NCI-H187 treated with DMSO at 0.1 percent for 48 hours (cell line): ENCODE measurements around the gene STMN3.
"Not testable (repeated sequence)": the region's sequence is repeated elsewhere in the genome, so short reads cannot be mapped to it uniquely, and the experiment has no call there.

ENCODE experiments used
- DNase-seq: peaks from one replicate; lab custom pipeline; 2025; lab: John Stamatoyannopoulos, UW

Gene STMN3

DNA sequence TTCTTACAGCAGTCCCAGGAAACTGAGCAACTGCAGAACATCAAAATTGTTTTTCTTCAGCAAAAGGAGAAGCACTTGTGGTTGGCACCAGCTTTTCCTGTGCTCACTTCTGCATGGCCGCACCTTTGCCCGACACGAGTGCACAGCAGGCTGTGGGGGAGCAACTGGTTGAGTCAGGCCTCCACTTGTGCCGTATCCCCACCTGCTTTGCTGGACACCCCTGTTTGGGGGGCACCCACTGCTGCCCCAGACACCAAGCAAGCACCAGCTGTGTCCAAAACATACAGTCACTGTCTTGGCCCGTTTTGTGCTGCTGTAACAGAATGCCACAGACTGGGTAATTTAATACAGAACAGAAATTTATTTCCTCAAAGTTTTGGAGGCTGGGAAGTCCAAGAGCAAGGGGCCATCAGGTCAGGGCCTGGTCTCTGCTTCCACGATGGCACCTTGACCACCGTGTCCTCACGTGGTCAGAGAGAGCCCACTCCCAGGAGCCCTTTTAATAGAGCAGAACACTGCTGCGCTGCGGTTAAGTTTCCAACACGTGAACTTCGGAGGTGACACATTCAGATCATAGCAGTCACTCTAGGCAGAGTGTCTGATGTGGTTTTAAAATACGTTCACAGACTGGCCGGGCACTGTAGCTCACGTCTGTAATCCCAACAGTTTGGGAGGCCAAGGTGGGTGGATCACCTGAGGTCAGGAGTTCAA lies 17.6 kb downstream of the STMN3 start:
- no peak for DNase-seq

- DNase-seq = no peak
These were observed 19.5 kb downstream of the STMN3 start for GRCh38 chr20:63633732-63634131.

- DNase-seq = not testable (repeated sequence)
These were observed 21.8 kb downstream of the STMN3 start for GRCh38 chr20:63631426-63631825.

DNA sequence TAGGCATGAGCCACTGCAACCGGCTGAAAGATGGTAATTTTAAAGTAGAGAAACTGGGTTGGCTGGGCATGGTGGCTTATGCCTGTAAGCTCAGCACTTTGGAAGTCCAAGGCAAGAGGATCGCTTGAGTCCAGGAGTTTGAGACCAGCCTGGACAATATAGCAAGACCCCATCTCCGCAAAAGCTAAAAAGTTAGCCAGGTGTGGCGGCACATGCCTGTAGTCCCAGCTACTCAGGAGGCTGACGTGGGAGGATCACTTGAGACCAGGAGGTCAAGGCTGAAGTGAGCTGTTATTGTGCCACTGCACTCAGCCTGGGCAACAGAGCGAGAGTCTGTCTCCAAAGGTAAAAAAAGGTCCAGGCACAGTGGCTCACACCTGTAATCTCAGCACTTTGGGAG lies 22.3 kb downstream of the STMN3 start:
- DNase-seq = not testable (repeated sequence)

GRCh38 chr20:63628246-63628975 lies 24.8 kb downstream of the STMN3 start:
- DNase-seq = peak; percentile 13

- no peak for DNase-seq
These were observed 25.4 kb downstream of the STMN3 start for GRCh38 chr20:63627751-63628245.

DNA sequence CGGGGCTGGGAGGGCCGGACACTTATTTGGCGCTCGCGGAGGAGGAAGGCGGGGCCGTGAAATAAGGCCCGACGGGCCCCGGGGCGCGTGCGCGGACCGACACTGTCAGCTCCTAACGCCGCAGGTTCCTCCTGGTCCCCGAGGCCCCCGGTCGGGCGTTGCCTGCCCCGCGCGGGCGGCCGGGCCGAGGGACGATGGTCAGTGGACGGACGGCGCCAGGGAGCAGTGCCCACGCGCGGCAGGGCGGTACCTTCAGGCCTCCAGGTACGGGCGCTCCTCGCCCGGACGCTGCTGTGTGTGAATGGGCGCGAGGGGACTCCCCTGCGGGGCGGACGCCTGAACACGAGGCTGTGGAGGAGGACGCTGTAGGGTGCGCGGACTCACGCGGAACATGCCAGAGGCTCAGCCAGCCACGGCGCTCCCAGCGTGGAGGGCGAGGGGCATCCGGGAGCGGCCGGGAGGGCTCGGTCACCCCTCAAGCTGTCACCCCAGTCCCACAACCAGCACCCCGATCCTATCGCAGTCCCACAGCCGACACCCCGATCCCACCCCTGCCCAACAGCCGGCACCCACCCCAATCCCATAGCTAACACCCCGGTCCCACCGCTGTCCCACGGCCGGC lies 26.0 kb downstream of the STMN3 start:
- peak; percentile 55 for DNase-seq

DNA sequence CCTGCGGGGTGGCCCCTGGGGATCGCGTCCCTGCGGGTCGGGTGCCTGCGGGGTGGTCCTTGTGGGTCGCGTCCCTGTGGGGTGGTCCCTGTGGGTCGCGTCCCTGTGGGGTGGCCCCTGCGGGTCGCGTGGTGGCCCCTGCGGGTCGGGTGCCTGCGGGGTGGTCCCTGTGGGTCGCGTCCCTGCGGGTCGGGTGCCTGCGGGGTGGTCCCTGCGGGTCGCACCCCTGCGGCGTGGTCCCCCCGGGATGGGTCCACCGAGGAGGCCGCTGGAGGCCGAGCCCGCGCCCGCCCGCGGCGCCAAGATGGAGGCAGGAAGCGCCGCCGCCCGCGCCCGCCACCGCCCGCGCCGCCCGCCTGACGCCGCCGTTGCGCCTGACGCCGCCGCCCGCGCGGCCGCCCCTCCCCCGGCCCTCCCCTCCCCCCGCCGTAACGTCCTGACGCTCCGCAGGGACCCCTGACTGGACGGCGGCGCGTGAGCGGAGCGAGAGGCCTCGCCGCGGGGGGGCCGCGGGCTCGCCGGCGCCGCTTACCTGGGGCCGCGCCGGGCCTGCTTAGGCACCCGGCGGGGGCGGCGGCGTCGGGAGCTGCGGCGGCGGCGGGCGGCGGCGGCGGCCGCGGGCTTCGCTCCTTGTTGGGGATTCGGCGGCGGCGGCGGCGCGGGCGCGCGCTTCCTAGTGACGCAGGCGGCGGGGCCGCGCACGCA lies 26.6 kb downstream of the STMN3 start, which contains the start of gene GMEB2:
Gene GMEB2 (minus strand): TSS at position 678 of the 705 bp plus-strand sequence. CDS start 7,704 bp downstream, outside the sequence.
- no peak for DNase-seq

- DNase-seq = no peak
These were observed 27.3 kb downstream of the STMN3 start for GRCh38 chr20:63625771-63626423.

DNA sequence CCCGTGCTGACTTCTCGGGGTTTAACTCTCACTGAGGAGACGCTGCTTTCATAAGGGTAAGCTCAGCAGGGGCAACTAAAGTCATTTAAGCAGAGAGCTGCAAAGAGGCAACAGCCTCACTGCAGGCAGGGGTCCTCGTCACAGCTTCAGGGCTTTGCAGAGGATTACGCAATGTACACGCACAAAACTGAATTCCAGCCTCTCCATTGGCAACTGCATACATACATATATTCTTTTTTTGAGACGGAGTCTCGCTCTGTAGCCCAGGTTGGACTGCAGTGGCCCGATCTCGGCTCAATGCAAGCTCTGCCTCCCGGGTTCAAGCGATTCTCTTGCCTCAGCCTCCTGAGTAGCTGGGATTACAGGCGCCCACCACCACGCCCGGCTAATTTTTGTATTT lies 28.7 kb downstream of the STMN3 start:
- DNase-seq = no peak

DNA sequence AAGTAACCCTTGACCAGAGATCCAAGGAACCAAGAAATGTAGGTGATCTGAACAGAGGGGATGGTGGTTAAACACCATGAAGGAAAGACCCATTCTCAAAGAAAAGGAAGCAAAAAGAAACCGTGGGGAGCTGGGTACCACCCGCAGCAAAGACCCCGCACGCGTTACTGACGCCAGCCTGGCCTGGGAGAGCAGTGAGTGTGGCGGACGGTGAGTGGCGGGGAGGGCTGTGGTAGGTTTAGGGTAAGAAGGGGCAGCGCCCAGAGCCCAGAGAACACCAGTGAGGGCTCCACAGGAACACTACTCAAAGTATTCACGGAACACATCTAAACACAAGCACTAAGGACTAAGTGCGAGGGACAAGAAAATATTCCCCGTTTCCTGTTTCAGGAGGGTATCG lies 30.5 kb downstream of the STMN3 start:
- no peak for DNase-seq

DNA sequence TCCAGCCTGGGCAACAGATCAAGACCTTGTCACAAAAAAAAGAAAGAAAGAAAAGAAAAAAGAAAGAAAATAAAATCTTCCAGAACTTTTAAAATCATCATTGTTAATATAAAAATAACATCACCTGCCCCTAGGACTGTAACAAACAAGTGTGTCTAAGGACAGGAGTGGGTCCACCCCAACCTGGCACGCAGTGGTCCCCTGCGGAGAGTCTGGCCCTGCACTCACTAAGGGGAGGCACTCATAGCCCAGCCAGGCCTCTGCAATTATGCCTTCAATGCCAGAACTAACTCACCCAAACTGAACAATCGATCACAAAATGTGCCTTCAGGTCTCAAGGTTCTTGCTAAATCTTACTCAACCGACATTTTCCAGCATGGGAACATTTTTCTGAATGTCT lies 31.1 kb downstream of the STMN3 start:
- no peak for DNase-seq

GRCh38 chr20:63620991-63621390 lies 32.2 kb downstream of the STMN3 start:
- no peak for DNase-seq

- DNase-seq = no peak
These were observed 33.7 kb downstream of the STMN3 start for GRCh38 chr20:63619505-63619904.

- DNase-seq = no peak
These were observed 34.1 kb downstream of the STMN3 start for GRCh38 chr20:63619086-63619485.

DNA sequence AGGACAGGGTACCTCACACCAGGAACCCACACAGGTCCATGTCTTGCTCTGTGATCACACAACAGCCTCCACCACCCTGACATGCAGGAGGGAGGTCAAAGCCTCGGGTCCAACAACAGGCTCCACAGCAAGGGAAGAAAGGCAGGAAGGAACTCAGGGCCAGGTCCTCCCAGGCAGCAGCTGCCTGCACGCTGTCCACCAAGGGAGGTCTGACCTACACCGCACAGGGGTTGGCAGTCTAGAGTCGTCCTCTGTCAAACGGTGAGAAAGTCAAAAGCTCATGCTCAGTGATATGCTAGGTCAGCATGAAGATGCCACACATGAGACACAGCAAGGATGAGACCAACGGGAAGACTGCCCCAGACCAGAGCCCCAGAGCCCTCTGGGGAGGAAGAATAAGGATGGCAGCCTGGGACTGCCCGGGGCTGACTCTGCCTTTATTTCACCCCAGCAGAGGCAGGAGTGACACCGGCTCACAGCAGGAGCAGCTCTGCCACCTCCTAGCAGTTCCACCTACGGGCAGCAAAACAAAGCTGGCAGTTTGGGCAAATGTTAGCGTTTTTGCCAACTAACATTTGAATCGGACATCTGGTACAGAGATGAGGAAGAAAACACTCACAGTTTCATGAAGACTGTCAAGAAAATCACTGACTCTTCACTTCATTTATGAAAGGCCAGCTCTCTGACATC lies 34.8 kb downstream of the STMN3 start:
- no peak for DNase-seq

DNA sequence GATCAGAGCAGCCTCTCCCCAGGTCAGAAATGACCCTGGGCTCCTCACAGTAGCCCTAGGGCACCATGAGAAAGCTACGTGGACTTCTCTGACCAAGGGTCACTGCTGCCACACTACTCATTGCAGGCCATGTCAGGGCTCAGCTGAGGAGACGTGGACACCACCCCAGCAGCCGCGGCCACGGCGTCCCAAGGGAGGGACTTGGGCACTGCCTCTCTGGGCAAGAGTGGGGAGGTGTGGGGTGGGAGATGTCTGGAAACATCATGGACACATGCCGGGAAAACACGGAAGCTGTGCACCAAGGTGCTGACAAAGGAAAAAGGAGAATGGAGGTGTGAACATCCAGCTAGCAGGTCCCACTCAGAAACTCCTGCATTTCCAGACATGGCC lies 35.4 kb downstream of the STMN3 start:
- DNase-seq = no peak

DNA sequence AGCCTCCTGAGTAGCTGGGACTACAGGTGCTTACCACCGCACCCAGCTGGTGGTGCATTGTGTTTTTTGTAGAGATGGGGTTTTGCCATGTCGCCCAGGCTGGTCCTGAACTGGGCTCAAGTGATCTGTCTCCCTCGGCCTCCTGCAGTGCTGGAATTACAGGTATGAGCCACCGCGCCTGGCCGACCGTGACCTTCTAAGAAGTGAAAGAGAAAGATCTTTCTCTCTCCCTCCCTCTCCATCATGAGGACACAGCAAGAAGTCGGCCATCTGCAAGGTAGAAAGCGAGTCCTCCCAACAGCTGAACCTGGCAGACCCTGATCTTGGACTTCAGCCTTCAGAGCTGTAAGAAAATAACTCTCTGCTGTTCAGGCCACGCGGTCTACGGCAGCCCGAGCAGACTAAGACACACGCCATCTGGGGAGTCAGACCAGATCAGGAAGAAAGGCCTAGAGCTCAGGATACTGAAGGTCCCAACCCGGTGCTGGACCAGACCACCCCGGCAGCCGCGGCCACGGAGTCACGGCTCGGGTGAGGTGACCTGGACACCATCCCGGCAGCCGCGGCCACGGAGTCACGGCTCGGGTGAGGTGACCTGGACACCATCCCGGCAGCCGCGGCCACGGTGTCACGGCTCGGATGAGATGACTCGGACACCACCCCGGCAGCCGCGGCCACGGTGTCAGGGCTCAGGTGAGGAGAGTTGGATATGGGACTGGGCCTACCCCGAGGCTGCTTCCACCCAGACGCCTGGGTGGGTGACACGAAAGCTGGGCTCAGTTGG lies 35.9 kb downstream of the STMN3 start:
- no peak for DNase-seq

DNA sequence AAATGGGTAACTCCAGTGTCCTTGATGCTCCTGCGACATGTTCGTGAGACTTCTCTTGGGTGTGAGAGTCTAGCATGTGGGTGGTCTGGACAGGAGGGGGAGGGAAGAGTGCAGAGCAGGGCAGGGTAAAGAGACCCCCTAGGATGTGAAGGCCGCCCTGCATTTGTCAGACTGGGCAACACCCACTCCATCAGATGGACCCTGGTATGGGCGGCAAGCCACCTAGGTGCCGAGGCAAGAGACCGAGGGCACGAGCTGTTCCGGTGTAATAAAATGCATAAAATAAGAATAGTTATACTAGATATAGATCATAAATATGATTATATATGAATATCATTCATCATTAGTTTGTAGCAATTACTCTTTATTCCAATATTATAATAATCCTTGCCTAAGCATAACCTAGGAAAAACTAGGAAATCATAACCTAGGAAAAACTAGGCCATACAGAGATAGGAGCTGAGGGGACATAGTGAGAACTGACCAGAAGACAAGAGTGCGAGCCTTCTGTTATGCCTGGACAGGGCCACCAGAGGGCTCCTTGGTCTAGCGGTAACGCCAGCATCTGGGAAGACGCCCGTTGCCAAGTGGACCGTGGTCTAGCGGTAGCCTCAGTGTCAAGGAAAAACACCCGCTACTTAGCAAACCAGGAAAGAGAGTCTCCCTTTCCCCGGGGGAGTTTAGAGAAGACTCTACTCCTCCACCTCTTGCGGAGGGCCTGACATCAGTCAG lies 39.2 kb downstream of the STMN3 start:
- not testable (repeated sequence) for DNase-seq
